Measurements from ENCODE around the gene HECTD4.

DNA sequence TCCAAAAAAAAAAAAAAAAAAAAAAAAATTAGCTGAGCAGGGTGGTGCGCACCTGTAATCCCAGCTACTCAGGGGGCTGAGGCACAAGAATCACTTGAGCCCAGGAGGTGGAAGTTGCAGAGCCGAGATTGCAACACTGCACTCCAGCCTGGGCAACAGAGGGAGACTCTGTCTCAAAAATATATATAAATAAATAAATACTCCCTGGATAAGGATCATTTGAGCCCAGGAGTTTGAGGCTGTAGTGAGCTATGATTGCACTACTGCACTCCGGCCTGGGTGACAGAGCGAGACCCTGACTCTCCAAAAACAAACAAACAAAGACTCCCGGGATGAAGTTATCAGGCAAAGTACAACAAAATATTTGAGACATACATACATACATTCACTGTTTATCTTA lies 270.3 kb downstream of the HECTD4 start:
- TF ChIP-seq, protein P1, sequence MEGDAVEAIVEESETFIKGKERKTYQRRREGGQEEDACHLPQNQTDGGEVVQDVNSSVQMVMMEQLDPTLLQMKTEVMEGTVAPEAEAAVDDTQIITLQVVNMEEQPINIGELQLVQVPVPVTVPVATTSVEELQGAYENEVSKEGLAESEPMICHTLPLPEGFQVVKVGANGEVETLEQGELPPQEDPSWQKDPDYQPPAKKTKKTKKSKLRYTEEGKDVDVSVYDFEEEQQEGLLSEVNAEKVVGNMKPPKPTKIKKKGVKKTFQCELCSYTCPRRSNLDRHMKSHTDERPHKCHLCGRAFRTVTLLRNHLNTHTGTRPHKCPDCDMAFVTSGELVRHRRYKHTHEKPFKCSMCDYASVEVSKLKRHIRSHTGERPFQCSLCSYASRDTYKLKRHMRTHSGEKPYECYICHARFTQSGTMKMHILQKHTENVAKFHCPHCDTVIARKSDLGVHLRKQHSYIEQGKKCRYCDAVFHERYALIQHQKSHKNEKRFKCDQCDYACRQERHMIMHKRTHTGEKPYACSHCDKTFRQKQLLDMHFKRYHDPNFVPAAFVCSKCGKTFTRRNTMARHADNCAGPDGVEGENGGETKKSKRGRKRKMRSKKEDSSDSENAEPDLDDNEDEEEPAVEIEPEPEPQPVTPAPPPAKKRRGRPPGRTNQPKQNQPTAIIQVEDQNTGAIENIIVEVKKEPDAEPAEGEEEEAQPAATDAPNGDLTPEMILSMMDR (IDR thresholded peaks at IDR 0.05): no peak
- TF ChIP-seq TCF7L2 (IDR thresholded peaks at IDR 0.05; ENCODE audit: low read depth, low read length): no peak
- TF ChIP-seq, protein P2, sequence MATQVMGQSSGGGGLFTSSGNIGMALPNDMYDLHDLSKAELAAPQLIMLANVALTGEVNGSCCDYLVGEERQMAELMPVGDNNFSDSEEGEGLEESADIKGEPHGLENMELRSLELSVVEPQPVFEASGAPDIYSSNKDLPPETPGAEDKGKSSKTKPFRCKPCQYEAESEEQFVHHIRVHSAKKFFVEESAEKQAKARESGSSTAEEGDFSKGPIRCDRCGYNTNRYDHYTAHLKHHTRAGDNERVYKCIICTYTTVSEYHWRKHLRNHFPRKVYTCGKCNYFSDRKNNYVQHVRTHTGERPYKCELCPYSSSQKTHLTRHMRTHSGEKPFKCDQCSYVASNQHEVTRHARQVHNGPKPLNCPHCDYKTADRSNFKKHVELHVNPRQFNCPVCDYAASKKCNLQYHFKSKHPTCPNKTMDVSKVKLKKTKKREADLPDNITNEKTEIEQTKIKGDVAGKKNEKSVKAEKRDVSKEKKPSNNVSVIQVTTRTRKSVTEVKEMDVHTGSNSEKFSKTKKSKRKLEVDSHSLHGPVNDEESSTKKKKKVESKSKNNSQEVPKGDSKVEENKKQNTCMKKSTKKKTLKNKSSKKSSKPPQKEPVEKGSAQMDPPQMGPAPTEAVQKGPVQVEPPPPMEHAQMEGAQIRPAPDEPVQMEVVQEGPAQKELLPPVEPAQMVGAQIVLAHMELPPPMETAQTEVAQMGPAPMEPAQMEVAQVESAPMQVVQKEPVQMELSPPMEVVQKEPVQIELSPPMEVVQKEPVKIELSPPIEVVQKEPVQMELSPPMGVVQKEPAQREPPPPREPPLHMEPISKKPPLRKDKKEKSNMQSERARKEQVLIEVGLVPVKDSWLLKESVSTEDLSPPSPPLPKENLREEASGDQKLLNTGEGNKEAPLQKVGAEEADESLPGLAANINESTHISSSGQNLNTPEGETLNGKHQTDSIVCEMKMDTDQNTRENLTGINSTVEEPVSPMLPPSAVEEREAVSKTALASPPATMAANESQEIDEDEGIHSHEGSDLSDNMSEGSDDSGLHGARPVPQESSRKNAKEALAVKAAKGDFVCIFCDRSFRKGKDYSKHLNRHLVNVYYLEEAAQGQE (IDR thresholded peaks at IDR 0.05; ENCODE audit: insufficient read depth in 1 of 2, low read depth in 2 of 2, low read length in 1 of 2): no peak
- TF ChIP-seq POLR2AphosphoS5 (IDR thresholded peaks at IDR 0.05; ENCODE audit: low read depth, low read length): no peak
- no peak for TF ChIP-seq SIN3A (IDR thresholded peaks at IDR 0.05; ENCODE audit: borderline replicate concordance, insufficient read depth, low read depth, low read length)

Measured in Panc1 (cell line).